Ammon's horn (tissue), 1 donor: Measurements from ENCODE around the gene ZBTB20.

Experiments
- DNase-seq: peaks from one replicate; pipeline ENCODE4 v3.0.0-alpha.2; 2016; ENCODE audit warnings: low spot score

Gene ZBTB20

DNA sequence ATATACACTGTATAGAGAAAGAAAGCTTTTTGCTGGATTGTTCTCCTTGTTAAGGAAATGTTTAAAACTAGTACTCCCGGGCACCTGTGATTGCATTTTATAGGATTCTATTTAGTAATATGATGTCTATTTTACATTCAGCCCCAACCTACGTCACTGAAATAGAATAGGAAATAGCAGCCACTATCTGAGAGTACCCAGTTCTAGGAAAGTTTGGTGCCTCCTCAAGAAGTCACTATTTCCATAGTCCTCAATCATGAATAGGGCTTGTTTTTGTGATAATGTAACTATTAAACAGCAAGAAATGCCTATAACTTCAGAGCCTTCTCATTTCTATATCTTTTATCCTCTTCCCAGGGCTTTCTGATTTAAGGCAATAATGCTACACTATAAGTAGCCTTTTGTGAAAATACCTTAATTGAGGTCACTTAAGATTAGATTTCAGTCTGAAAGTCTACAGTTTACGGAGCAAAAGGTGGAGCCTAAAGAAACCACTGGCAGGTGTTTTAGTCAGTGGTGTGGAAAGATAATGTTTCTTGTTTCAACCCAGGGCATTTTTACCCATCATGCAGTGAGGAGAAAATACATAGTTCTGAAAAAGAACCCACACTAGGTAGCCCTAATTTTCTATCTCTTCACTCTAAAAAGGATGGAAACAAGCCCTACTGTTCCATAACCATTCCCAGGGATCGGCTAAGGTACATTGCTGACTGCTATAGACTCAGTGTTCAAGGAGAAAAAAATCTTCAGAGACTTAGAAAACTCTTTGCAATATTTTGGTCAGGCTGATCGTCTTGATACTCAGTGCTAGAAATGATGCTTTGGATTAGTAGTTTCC lies 814.5 kb downstream of the ZBTB20 start:
- DNase-seq: no peak

DNA sequence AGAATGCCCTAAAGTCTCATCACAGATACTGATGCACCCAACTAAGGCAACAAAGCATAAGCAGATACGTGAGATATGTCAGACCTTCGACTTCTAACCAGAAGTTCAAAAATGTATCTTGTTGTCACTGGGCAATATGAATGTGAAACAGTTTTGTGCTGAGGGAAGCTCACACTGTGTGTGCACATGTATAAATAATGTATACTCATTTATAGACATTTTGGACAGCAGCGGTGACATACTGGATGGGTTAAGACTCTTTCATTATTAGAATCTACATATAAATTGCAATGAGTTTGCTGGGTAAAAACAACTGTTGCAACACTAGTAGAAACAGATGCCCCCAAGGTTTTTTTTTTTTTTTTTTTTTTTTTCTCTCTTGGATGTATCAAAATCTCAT lies 815.4 kb downstream of the ZBTB20 start:
- DNase-seq: no peak

DNA sequence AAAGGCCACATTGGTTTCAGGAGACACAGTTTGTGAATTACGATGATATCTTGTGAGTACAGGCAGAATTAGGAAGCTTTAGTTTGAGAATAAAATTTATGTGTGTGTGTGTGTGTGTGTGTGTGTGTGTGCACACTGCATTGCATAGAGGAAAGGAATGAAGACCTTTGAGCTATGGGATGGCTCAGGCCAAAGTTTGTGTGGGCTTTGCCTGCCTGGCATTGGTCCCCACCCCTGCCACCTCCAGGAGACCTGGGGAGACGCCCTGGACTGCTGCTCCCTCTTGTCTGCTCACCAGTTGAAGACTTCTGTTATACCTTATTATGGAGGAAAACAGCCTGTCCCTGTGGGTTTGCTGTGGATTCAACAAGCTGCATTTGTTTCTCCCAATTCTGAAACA lies 816.1 kb downstream of the ZBTB20 start:
- DNase-seq: no peak

DNA sequence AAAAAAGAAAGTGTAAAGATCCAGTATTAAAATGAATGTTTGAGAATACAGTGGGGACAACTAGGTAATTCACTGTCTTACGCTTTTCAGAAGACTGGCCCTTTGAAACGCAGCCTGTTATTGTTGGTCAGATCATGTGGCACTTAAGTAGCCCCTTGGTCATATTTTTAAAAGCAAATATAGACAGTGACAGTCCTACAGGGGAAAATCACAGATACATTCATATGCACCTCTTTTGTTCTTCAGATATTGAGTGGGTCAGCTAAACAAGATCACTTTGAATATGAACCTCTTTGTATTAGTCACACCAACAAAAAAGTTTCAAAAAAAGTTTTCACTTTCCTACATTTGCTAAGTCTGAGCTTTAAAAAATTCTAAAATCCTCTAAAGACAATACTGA lies 817.3 kb downstream of the ZBTB20 start:
- no peak for DNase-seq

DNA sequence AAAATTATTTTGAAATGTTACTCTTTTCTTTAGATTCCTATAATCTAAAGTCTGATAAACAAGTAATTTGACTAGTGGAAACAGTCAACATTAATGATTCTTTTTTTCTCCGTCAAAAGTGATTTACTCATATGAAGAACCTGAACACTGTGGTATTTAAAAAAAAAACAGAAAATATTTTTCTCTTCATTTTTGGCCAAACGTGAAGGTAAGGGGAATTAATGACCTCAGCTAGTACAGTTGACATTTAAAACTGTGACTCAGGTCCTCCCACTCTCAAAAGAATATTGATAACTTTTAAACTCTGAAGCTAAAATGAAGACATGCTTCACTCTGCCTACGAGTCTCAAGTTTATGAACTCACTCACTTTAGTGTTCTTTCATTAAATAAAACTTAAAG lies 818.7 kb downstream of the ZBTB20 start:
- DNase-seq: no peak

DNA sequence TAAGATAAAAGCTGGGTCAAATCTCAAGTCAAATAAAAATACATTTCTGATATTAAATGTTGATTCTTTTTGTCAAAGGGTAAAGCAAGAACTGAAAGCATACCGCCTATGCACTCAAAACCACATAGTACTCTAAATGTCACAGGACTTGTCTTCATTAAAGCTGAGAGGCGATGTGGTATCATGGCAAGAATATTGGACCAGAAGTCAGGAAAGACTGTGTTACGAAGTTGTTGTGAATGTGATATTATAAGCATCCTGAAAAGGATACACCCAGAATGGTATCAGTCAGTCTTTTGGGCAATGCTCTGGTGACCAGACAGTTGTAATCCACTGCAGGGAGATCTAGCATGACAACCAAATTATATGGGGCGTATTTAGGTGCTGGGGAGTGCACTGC lies 819.4 kb downstream of the ZBTB20 start:
- no peak for DNase-seq

DNA sequence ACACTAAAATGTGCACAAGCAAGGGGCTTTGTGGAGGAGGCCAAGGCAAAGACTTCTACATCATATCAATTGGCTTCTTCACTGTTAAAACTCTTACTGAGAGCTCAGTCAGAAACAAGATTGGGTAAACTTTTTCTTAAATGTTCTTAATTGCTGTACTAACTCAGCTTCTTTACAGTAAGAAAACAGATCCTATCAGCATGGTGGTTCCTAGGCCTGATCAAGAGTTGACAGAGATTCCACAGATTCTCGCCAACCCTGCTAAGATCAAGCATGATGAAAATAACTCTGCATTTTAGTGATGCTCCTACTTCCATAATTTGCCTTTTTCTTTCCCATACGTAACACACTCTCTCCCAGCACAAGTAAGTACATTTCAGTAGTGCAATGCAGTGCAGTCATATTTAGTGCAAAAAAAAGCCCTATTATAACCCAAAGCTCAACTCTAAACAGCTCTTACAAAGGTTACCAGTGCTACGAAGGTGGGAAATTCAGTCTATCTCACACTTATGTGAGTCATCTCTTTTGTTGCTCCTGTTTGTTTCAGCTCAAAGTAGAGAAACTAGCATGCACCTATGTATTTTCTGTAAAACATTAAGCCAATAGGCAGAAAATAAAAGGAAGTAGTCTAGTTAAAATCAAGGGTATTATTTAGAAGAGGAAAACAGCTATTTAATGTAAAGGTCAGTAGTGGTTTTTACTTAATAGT lies 823.4 kb downstream of the ZBTB20 start:
- no peak for DNase-seq

DNA sequence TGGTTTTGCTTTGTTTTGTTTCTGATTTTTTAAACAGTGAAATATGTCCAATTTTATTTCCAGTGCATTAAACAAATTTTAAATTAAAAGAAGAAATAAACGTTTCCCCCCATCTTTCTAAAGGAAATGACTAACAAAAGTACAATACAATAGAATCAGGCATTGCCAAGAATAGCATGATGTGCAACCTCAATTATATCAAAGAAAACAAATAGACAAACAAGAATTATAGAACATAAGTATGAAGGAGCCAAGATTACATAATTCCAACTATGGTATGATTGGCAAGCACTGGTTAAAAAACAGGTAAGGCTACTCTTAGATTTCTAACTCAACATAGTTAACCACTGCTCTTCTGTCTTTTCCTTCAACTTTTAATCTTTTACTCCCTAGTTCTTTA lies 826.8 kb downstream of the ZBTB20 start:
- DNase-seq: no peak

DNA sequence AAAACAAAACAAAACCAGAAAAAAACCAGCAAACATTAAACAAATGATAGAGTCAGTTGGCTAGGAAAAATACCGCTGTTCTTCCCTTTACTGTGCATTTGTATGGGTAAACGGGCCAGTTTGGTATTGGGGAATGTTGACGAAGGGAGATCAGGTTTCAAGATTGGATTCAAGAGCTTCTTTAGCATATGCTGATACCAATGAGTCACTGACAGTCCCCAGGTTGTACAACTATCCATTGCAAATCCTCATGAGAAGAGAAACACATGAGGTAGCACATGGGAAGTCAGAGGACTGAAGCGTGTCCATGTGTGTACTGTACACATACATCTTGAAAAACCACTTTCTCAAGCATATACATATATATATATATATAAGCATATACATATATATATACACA lies 827.6 kb downstream of the ZBTB20 start:
- no peak for DNase-seq

DNA sequence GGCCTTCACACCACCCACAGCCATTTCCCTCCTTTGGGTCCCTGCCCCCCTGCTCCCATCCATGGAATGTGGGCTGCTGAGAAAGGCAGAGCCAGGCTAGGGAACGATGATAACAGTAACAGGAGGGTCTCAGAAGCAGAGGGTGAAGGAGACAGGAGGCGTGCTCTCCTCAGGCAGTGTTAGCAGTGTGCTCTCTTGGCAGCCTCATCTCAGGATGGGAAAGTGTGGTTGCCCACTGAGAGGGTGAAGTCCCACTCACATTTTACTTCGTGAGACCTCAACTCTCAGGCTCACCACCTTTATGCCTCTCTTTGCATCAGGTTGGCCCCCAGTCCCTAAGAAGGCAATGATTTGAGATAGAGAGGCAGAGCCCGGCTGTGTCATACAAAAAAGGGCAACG lies 828.8 kb downstream of the ZBTB20 start:
- DNase-seq: no peak

DNA sequence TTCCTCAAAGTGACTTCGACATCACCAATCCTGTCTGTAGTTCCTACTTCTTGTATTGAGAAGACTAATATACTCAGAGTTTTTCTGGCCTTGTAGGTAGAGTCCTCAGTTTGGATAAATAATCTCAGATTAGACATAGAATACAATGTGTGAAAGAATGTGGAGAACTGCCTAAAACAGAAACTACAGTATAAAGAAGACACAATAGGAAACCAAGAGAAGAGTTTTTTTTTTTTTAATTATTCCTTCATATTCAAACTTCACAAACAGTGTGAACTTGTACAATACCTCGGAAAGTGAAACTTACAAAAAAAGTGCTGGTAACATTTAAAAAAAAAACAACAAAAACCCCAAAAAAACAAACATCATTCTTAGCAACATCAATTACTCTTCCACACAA lies 832.8 kb downstream of the ZBTB20 start:
- no peak for DNase-seq

DNA sequence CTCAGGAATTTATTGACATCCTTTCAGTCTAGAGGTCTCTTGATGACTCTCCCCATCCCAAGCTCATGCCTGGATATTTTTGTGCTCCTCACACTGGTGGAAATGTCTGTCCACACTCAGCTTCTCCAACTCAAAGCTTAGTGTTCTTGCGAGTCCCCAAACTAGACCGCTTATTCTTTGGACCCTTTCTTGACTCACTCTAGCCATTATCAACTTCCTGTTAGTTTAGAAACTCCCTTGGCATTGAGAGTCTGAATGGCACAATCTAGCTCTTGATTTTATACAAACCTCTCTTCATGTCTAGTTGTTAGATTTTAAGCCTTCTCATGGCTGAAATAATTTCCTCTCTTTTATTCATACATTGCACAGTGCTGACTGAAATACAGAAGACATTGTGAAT lies 833.7 kb downstream of the ZBTB20 start:
- no peak for DNase-seq

DNA sequence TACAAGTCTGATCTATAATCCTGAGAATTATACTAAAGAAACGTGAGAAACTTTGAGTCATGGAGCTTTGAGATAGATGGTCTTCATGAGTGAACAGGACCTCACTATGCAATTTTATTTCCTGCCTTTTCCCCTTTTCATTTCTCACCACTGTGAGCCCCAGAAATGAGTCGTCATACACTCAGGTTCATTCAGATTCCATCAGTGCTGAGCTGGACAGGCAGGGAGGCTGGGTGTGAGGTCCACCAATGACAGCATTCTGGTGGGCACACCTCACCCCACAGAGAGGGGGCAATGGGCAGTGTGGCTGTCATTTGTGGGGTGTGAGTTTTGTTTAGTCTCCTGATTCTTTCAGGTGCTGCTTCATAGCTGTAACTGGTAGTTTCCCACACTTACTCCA lies 836.4 kb downstream of the ZBTB20 start:
- DNase-seq: no peak

DNA sequence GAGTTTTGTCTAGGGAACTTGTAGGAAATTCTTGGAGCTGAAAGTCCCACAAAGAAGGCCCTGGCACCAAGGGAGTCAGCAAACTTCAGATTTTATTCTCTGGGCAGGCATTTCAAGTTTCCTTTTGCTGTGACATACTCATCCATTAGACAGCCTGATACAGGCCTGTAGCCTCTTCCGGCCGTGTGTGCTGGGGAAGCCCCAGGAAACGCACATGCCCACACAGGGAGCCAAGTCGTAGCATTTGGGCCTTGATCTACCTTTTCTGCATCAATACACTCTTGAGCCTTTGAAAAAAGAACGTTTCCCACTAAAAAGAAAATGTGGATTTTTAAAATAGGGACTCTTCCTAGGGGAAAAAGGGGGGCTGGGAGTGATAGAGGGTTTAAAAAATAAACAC lies 838.3 kb downstream of the ZBTB20 start:
- DNase-seq: no peak

DNA sequence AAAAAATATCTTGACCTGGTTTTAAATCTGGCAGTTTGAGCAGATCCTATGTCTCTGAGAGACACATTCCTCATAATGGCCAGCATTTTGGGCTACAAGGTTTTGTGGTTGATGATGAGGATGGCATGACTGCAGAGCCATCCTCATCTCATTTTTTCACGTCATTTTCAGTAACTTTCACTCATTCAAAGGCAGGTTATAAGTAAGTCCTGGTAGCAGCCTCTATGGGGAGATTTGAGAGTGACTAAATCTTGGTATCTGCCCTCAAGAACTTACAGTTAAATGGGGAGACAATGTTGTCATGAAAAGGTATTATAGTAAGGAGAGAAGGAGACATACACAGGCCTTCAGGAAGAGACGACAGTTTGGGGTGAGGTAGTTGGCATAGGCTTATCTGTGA lies 838.7 kb downstream of the ZBTB20 start:
- no peak for DNase-seq

DNA sequence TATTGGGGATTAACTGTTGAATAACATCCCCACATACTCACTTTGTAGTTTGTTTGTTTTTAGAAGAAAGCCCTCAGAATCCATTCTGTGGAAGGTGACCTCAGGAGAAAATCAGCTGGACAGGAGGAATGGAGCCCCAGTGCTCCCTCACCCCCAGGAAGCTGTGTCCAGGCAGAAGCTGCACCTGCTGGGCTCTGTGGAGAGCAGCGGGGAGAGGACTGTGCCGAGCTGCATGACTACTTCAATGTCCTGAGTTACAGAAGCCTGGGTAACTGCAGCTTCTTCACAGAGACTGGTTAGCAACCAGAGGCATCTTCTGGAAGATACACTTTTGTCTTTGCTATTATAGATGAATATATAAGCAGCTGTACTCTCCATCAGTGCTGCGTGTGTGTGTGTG lies 839.3 kb downstream of the ZBTB20 start:
- no peak for DNase-seq

DNA sequence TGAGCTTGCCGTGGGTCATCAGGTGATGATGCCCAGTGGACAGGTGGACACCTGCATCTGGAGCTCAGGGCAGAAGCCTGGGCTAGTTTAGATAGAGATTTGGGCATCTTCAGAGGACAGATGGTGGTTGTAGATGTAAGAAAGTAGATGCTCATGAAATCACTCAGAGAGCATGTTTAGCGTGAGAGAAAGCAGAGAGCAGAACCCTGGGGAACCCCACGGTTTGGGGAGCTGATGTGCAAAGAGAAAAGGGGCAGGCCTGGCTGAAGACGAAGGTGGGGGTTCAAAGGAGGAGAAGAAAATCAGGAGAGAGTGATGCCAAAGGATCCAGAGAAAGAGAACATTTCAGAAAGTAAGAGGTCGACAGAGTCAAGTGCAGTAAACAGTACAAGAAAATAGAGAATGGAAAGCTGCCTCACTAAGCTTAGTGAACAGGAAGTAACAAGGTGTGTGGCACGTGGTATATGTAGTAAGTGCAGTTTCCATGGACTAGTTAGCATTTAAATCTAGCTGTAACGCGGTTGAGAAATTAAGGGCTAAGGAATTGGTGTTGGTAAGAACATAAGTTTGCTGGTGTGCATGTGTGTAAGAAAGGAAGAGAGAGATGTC lies 839.8 kb downstream of the ZBTB20 start:
- DNase-seq: no peak

DNA sequence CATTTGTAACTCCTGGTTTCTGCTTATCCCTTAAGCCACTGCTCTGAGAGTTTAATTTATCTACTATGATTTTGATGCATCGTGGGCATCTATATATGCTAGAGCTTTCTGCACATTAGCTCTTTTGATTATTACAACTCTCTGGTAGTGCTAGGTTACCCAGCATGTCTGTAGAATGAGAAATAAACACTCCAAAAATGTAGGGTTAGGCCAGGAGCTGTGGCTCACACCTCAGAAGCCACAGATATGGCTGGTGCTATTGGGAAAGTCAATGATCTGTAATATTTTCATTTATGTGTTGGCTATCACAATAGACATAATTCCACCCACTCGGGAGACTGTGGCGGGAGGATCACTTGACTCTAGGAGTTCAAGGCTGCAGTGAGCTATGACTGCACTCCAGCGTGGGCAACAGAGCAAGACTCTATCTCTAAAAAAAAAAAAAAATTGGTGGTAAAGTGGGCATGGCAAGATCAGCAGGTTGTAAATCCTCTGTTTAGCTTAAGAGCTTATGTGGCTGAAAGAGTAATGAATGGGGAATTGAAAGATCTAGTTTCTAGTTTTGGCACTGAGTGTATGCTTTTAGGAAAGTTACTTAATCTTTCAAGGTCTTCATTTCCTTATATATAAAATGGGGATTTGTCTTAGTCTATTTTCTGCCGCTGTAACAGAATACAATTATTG lies 847.0 kb downstream of the ZBTB20 start:
- DNase-seq: no peak

DNA sequence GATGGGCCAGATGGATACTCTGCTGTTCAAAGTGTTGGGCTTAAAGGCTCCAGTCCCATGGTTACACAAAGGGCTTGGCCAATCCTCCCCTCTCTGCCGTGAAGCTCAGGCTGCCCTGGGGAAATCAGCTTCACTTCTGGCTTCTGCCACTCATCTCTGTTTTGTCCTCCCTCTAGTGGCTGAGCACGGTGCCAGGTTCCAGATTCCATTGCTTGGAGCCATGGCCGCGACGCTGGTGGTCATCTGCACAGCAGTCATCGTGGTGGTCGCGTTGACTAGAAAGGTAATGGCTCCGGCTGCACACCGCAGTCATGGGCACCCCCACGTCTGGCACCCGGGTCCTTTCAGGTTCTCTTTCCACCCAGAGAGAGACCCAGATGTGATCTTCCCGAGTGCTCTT lies 847.7 kb downstream of the ZBTB20 start:
- no peak for DNase-seq

DNA sequence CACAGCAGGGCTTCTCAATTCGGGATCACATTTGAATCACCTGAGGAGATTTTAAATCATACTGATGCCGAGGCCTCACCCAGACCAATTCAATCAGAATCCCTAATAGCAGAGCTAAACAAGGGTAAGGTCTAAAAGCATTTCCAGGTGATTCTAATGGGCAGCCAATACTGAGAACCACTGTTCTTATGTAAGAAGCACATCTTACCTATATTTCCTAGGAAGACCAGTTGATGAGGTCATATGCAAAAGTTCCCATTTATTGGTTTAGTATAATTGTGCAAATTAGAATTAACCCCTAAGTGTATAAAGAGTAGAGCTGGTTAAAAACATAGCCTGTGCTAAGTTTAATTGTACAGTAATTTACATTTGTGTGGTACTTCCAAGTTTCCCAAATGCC lies 851.1 kb downstream of the ZBTB20 start:
- no peak for DNase-seq

DNA sequence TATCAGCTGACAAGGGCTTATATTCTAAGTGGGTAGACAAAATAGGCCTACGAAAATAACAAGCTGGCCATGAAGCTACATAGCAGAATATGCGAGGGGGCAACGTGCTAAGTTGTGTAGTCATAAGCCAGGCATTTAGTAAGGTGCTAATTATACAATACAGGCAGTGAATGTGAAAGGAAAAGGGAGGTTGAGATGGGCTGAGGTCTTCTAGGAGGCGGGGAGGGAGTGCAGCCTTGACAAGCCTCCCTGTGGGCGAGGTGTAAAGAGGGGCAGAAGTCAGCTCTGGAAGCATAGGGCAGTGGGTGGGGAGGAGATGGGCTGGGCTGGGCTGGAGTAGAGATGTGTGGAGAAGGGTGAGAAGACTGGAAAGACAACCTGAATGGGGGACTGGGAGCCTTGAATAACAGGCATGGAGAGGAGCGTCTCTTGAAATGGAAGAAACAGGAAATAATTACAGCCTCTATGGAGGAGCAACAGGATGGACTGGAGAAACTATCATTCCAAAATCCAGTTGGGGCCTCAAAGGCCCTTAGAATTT lies 852.1 kb downstream of the ZBTB20 start:
- no peak for DNase-seq

DNA sequence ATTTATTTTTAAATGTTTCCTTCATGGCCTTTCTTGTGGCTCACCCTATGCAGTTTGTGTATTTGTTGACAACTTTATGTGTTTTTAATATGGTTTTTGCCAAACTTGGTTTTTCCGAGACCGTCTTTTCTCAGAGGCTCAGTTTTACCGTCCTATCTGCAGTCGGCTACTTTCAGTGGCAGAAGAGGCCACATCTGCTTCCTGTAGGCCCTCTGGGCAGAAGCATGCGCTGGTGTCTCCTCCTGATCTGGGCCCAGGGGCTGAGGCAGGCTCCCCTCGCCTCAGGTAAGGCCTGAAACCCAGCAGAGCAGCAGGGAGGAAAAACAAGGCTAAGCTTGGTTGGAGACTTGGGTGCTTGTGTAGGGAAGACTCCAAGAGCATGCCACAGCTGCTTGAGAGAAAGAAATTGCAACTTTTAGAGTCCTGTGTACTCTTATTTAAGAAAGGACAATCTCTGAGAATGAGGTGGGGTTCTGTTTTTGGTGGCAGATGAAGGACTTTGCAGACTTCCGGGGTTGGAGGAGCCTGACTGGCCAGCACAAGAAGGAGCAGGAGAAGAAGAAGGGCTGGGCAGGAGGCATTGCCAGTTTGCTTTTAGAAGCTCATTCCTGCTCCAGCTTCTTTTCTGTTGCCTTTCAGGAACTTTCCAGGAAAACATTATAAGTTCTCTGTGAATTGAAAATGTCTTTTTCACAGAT lies 853.1 kb downstream of the ZBTB20 start, which contains the start of gene TIGIT:
Gene TIGIT, plus strand, starts transcription at position 191 of the 698 bp plus-strand sequence. Its CDS starts 34 bp downstream, at position 225.
- no peak for DNase-seq
